Adrenal gland (tissue), 5 donors: Measurements from ENCODE around the gene LGMN.

ENCODE experiments used
- POLR2A ChIP-seq, 2 donors: fragments of 450-650 bp; IDR thresholded peaks; one replicate each; pipeline ENCODE4 v1.6.1; 2017; ENCODE audit warnings: antibody characterized with exemption in 2 of 2, mild to moderate bottlenecking in 2 of 2, moderate library complexity in 1 of 2
- TF ChIP-seq, protein P1 (sequence below), 6 experiments: fragments of 450-650 bp in 4 of 6; fragments of 200-600 bp in 2 of 6; sonication (generic) in 1 of 6; IDR thresholded peaks; 1 replicate in 5 of 6; 2 replicates in 1 of 6; pipeline versions ENCODE4 v1.5.1 to v1.8.0; 2016 to 2021; ENCODE audit warnings: antibody characterized with exemption in 6 of 6, mild to moderate bottlenecking in 2 of 6, moderate library complexity in 1 of 6
- donor health status: DM: no; HTN: no; CAD: no.

DNA sequence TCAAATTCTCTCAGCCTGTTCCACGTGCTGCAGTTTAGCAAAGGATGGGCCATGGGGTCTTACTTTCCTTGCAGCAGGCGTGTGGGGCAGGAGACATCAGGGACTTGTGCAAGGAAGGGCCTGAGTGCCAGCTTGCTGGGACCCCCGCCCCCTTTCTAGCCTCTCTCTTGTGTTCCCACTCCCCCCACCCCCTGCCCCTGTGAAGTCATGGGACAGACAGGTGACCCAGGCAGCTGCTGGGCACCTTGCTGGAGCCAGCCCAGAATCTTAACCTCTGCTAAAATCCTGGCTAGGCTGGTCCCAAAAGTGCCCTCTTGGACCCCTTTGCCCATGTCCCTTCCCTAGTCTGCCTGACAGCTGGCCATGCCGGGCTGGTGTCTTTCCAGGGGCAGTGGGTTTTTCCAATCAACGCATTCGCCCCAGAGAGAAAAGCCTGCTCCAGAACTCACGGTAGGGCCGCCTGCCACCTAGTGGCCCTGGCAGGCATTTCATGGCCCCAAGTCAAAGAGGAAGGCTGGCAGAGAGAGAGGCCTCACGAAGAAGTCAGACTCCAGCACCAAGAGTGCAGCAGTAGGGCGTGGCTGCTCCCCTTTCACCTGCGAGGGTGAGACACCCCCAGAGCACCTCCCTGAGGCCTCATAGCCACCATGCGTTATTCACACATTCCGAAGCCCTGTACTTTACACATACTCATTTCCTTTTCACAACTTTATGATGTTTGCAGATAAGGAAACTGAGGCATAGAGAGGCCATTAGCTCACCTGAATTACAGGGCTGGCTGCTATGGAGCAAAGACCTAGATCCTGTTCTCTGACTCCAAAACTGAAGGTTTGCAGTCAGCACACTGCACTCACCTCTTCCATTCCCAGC lies 67.4 kb downstream of the LGMN start:
- TF ChIP-seq POLR2A (IDR thresholded peaks at IDR 0.05): no peak
- TF ChIP-seq, protein P1, sequence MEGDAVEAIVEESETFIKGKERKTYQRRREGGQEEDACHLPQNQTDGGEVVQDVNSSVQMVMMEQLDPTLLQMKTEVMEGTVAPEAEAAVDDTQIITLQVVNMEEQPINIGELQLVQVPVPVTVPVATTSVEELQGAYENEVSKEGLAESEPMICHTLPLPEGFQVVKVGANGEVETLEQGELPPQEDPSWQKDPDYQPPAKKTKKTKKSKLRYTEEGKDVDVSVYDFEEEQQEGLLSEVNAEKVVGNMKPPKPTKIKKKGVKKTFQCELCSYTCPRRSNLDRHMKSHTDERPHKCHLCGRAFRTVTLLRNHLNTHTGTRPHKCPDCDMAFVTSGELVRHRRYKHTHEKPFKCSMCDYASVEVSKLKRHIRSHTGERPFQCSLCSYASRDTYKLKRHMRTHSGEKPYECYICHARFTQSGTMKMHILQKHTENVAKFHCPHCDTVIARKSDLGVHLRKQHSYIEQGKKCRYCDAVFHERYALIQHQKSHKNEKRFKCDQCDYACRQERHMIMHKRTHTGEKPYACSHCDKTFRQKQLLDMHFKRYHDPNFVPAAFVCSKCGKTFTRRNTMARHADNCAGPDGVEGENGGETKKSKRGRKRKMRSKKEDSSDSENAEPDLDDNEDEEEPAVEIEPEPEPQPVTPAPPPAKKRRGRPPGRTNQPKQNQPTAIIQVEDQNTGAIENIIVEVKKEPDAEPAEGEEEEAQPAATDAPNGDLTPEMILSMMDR (IDR thresholded peaks at IDR 0.05): peak; percentile 89 to 98 (median 93)
